ENCODE results near the gene LRRC26. TPM values are rescaled to one million over a fixed set of nuclear protein-coding genes. Genes with fewer than 3 reads are reported as not detected.

Gene LRRC26
- polyA plus RNA-seq, 6 donors from 2014 or later, result not detected

DNA sequence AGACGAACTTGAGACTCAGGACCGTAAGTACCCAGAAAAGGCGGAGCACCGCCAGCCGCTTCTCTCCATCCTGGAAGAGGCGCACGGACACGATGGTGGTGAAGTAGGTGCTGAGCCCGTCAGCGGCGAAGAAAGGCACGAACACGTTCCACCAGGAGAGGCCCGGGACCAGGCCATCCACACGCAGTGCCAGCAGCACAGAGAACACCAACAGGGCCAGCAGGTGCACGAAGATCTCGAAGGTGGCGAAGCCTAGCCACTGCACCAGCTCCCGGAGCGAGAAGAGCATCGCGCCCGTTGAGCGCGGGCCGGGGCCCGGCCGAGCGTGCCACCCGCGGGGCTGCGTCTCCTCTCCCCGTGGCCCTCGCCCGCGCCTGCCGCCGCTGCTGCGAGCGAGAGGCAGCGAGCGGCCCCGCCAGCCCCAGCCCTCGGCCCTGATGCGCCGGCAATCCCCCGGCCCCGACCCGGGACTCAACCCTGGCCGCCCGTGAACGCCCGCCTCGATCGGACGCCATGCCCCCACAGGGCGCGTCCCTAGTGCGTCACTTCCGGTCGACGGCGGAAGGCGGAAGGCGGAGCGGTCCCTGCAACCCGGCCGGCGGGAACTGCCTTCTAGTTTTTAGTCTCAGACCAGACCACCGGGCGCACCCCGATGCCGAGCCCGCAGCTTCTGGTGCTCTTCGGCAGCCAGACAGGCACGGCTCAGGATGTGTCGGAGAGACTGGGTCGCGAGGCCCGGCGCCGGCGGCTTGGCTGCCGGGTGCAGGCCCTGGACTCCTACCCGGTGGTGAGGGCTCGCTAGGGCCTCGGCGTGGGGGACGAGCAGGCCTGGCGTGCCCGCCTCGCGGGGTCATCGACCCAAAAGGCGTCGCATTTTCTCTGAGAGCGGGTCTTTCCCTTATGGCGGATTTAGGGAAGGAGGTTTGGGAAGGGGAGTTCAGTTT lies 35.5 kb upstream of the LRRC26 start, which contains the start of the genes NDOR1 and TMEM203:
Gene NDOR1 (plus strand): TSS at position 575 of the 944 bp plus-strand sequence. CDS start 78 bp downstream, at position 653.
Gene TMEM203 (minus strand): TSS at position 523 of the 944 bp plus-strand sequence. CDS start 234 bp downstream, at position 289.
- H3K4me1 Mint-ChIP-seq, result peaks cover 32 to 71% (median 55%) of the 10 kb centered on the region in 3 donors

DNA sequence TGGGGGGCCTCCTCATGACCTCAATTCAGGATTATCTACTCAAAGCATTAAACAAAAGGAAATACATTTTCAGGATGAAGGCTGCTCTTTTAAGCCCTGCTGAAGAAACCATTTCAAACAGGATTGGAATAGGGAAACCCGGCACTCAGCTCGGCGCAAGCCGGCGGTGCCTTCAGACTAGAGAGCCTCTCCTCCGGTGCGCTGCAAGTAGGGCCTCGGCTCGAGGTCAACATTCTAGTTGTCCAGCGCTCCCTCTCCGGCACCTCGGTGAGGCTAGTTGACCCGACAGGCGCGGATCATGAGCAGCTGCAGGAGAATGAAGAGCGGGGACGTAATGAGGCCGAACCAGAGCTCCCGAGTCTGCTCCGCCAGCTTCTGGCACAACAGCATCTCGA lies 34.9 kb upstream of the LRRC26 start:
- DNase-seq (no peak), ATAC-seq (ENCODE audit: low read depth in 2 of 2) (no peak)
- peak overlapping the region; percentile 92 to 97 (median 93) for H3K4me3 Mint-ChIP-seq
- no peaks in the 10 kb centered on the region for H3K27me3 Mint-ChIP-seq
- H3K4me1 Mint-ChIP-seq, result peaks cover 32 to 71% (median 56%) of the 10 kb centered on the region in 3 donors
- no peaks in the 10 kb centered on the region for H3K9me3 Mint-ChIP-seq
- H3K27ac Mint-ChIP-seq, result peak overlapping the region; percentile 92 to 98 (median 96)
- no peaks in the 10 kb centered on the region for H3K36me3 Mint-ChIP-seq

More for the DNA sequence above, 35.5 kb upstream of the LRRC26 start, which contains the start of the genes NDOR1 and TMEM203:
- H3K27ac Mint-ChIP-seq, result peak within 1 kb of the TSS; percentile 92 to 98 (median 96)
- no peaks in the 10 kb centered on the region for H3K9me3 Mint-ChIP-seq
- no peaks in the 10 kb centered on the region for H3K27me3 Mint-ChIP-seq
- H3K4me3 Mint-ChIP-seq, result peak within 1 kb of the TSS; percentile 92 to 97 (median 93)
- no peaks in the 10 kb centered on the region for H3K36me3 Mint-ChIP-seq
- DNase-seq (peak; percentile 93), ATAC-seq (ENCODE audit: low read depth in 2 of 2) (peak; percentile 61 to 64)

DNA sequence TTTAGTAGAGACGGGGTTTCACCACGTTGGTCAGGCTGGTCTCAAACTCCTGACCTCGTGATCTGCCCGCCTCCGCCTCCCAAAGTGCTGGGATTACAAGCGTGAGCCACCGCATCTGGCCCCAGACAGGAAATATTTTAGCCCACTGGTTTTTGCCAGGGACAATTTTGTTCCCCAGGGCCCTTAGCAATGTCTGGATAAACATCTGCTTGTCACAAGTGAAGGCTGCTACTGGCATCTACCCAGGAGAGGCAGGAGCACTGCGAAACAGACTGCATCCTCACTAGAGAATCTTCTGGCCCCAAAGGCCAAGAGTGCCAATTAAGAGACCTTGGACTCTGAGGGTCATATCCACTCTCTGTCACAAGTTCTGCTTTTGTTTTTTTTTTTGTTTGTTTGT lies 33.1 kb upstream of the LRRC26 start:
- ATAC-seq (ENCODE audit: low read depth in 2 of 2), result no peak
- DNase-seq, result no peak
- Mint-ChIP-seq H3K4me3 (peak overlapping the region in 4 of 8 donors; percentile 51 to 92 (median 66)), H3K27me3 (no peaks in the 10 kb centered on the region), H3K9me3 (no peaks in the 10 kb centered on the region), H3K4me1 (peaks cover 34 to 64% (median 60%) of the 10 kb centered on the region in 3 donors), H3K36me3 (no peaks in the 10 kb centered on the region), H3K27ac (peak overlapping the region in 1 of 6 donors; percentile 28)

DNA sequence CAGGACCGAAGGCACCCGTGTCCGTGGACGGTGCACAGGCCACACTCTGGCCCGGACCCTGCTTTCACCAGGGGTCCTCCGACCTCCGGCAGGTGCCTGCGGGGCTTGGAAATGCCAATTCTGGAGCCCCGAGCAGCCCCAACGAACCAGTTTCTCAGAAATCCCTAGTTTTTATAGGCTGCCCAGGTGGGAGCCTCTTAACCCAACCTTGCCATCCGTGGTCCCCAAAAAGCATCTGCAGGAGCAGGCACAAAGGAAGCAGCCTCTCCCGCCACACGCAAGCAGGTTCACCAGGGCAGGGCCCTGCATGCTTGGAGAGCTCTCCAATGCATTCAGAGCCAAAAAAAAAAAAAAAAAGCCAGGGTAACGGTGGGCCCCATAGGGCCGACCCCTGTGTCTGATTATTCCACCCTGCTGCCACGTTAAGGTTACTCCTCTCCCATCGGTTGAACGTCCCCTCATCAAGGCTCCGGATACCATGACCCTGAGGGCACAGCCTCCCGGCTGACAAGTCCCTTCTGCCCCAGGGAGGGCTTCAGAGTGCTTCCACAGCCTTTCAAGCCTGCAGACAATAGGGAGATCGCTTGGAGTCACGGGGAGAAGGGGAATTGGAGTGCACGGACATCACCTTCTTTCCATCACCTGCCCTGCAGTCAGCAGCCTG lies 31.5 kb upstream of the LRRC26 start:
- Mint-ChIP-seq H3K27me3 (no peaks in the 10 kb centered on the region), H3K36me3 (no peaks in the 10 kb centered on the region), H3K4me1 (peaks cover 23 to 50% (median 48%) of the 10 kb centered on the region in 3 donors), H3K9me3 (no peaks in the 10 kb centered on the region), H3K4me3 (peak overlapping the region; percentile 81 to 92 (median 87)), H3K27ac (peak overlapping the region; percentile 72 to 95 (median 86))
- DNase-seq (no peak), ATAC-seq (ENCODE audit: low read depth in 2 of 2) (no peak)

DNA sequence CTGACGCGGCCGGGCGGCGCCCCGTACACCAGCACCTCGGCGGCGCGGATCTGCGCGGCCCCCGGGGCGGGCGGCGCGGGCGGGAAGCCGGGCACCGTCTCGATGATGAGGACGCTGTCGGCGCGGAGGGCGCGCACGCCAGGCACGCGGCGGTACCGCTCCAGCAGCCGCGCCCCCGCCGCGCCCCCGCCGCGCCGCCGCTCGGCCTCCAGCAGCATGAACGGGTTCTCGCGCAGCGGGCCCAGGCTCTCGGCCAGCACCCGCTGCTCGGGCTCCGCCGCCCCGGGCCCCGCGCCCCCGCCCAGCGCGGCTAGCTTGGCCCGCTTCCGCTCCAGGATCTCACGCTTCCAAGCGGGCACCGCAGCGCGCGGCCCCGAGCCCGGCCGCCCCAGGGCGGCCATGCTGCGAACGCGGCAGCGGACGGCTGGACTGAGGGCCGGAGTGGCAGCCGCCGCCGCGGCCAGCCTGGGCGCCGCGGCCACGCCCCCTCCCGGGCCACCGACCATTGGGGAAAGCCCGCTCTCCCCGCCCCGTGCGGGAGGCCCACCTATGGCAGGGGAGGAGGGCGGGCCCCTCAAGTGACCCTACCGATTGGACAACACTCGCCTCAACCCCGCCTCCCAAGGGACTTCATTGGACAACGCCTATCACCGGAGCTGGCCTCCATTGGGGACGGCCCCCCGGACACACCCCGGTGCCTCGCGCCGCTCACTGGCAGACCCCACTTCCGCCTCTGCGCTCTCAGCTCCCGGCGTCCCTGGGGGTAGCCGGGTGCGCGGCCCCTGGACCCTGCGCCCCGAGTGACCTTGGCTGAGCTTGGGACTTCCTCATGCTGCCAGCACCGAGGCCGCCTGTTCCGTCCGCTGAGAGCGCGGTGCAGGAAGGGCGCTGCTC lies 30.7 kb upstream of the LRRC26 start, which contains the start of gene TPRN:
Gene TPRN (minus strand): TSS at position 431 of the 894 bp plus-strand sequence. CDS start 30 bp downstream, at position 401.
- H3K4me3 Mint-ChIP-seq, result peak within 1 kb of the TSS; percentile 84 to 92 (median 87)

DNA sequence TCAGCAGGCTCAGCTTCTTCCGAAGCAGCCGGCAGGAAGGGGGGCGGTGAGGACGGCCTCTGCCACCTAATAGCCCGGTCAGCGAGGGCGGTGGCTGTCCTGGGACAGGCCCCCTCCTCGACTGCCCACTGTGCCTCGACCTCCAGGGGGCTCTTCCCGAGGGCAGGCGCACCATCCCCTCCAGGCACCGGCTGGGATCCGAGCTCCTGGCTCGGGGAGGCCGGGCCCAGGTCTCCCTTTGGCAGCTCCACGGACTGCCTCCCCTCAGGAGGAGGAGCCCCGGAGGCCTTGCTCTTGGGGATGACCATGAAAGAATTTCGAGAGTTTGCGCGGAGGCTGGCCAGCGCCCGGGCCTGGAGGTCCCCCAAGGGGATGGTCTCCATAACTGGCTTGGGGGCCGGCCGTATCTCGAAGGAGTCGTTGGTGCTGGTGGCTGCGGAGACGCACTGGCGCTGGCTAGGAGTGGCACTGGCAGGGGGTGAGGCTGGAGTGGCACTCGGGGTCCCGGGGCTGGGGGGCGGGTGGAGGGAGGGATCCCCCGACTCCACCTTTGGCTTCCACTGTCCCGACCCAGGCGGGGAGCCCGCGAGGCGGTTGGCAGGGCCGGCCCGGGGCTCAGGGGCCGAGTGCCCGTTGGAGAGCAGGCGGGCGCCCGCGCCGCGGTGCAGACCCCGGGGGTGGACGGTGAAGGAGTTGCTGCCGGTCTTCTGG lies 29.7 kb upstream of the LRRC26 start:
- Mint-ChIP-seq H3K4me1 (peaks cover 17 to 39% (median 34%) of the 10 kb centered on the region in 3 donors), H3K27ac (peak overlapping the region in 3 of 6 donors; percentile 84 to 89 (median 86)), H3K27me3 (no peaks in the 10 kb centered on the region), H3K4me3 (peak overlapping the region; percentile 66 to 91 (median 82)), H3K36me3 (no peaks in the 10 kb centered on the region), H3K9me3 (no peaks in the 10 kb centered on the region)
- ATAC-seq (ENCODE audit: low read depth in 2 of 2), result no peak
- no peak for DNase-seq

More for the DNA sequence above, 30.7 kb upstream of the LRRC26 start, which contains the start of gene TPRN:
- H3K36me3 Mint-ChIP-seq, result no peaks in the 10 kb centered on the region
- peak; percentile 99 for DNase-seq
- ATAC-seq (ENCODE audit: low read depth in 2 of 2), result peak; percentile 87 to 89
- H3K27ac Mint-ChIP-seq, result peak within 1 kb of the TSS; percentile 72 to 95 (median 87)
- no peaks in the 10 kb centered on the region for H3K9me3 Mint-ChIP-seq
- no peaks in the 10 kb centered on the region for H3K27me3 Mint-ChIP-seq
- H3K4me1 Mint-ChIP-seq, result peaks cover 15 to 42% (median 40%) of the 10 kb centered on the region in 3 donors

DNA sequence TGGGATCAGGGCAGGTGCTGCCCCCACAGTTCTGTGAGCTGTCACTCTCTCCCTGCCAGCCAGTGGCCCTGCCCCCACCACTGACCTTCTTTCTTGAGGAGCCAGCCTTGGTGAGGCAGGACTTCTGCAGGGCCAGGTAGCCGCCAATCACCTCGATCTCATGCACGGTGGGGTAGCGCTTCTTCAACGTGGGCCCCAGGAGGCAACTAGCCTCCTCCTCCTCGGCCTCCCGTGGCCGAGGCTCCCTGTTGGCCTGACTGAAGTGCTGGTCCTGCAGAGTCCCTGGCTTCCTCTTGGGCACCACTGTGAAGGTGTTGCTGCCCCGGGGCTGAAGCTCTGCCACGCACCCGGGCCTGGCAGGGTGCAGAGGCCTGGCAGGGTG lies 29.0 kb upstream of the LRRC26 start:
- peak overlapping the region in 7 of 8 donors; percentile 2 to 84 (median 72) for H3K4me3 Mint-ChIP-seq
- ATAC-seq (ENCODE audit: low read depth in 2 of 2) (no peak), DNase-seq (no peak)
- H3K27me3 Mint-ChIP-seq, result no peaks in the 10 kb centered on the region
- no peaks in the 10 kb centered on the region for H3K9me3 Mint-ChIP-seq
- H3K36me3 Mint-ChIP-seq, result no peaks in the 10 kb centered on the region
- peak overlapping the region in 1 of 6 donors; percentile 13 for H3K27ac Mint-ChIP-seq
- peaks cover 11 to 32% (median 27%) of the 10 kb centered on the region in 3 donors for H3K4me1 Mint-ChIP-seq

DNA sequence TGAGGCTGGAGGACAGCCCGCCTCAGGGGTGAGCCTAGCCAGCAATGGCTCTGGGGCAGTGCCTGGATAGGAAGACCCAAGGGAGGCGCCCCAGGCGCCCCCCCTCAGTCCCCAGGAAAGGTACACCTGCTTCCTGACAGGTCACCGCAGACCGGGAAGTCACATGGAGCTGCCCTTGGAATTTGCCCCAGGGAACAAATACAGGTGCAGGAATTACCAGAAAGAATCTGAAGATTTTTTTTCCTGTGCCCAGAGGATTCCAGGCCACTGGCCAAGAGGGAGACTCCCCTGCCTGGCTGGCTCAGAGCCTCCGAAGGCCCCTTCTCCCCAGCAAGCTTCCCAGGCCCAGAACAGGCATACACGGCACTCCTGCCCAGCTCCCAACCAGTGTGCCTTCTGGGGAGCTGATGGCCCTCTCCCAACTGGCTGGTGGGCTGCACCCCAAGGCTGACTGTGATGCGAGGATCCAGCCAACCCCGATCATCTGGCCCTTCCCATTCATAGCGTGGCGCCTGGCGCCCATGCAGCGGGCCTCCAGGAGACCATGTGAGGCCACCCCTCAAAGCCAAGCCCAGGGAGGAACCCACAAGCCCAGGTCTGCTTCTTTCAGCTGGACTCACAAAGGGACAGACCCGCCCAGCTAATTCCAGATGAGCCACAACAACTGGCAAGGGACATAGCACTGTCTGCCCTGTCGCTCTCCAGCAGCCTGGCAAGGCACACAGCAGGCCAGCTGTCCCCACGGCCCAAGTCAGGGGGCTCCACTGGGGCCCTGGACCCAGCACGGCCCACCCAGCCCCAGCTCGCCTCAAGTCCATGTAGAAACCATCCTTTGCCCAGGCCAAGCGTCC lies 28.4 kb upstream of the LRRC26 start:
- Mint-ChIP-seq H3K36me3 (no peaks in the 10 kb centered on the region), H3K27ac (peak overlapping the region in 1 of 6 donors; percentile 13), H3K4me3 (peak overlapping the region in 6 of 8 donors; percentile 2 to 81 (median 42)), H3K27me3 (no peaks in the 10 kb centered on the region), H3K4me1 (peaks cover 11 to 30% (median 23%) of the 10 kb centered on the region in 3 donors), H3K9me3 (no peaks in the 10 kb centered on the region)
- ATAC-seq (ENCODE audit: low read depth in 2 of 2) (no peak), DNase-seq (no peak)

DNA sequence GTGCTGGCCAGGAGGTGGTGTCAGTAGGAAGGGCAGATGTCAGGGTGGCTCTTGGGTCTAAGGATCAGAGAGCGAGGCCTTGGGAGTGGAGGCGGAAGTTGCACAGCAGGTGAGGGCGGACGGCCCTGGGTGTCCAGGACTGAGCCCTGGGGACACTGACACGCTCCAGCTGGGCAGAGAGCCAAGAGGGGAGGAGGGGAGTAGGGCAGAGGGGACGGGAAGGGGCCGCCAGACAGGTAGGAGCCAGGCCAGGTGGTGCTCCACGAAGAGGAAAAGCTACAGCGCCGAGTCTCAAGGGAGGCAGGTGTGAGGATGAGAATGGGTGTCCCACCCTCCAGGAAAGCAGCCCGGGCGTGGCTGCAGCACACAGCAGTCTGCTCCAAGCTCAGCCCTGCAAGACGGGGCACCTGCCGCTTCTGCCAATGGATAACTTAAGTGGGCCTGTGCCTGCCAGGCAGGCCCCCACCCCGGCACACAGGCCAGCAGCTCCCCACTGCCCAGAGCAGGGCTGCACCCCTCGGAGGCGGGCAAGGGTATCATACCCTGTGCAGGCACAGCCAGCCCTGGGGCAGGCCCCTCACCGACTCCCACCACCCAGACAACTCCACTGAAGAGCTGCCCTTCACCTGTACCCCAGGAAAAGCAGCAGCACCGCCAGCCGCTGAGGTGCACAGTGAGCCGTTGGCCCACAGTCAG lies 25.8 kb upstream of the LRRC26 start:
- no peaks in the 10 kb centered on the region for H3K27me3 Mint-ChIP-seq
- H3K27ac Mint-ChIP-seq, result no peak overlapping the region
- H3K4me3 Mint-ChIP-seq, result peak overlapping the region in 1 of 8 donors; percentile 45
- no peaks in the 10 kb centered on the region for H3K9me3 Mint-ChIP-seq
- H3K4me1 Mint-ChIP-seq, result peaks cover 4 to 21% (median 11%) of the 10 kb centered on the region in 3 donors
- H3K36me3 Mint-ChIP-seq, result no peaks in the 10 kb centered on the region
- DNase-seq (no peak), ATAC-seq (ENCODE audit: low read depth in 2 of 2) (no peak)

DNA sequence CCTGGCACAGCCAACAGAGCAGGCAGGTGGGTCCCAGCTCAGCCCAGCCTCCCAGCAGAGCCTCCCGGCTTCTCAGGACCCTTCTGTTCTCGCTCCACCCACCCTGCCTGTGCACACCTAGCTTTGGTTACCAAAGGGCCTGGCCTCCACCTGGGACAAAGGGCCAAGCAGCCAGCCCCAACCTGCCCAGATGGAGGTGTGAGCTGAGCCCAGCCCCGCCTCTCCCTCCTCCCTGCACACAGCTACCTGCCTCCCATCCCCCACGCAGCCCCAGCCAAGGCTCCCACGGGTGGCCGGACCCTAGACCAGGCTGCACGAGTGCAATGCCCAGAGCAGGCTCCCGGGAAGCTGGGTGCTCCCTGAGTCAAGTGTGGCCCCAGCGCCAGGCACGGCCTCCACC lies 25.1 kb upstream of the LRRC26 start:
- Mint-ChIP-seq H3K27ac (no peak overlapping the region), H3K36me3 (no peaks in the 10 kb centered on the region), H3K27me3 (no peaks in the 10 kb centered on the region), H3K9me3 (no peaks in the 10 kb centered on the region), H3K4me1 (peaks cover 5 to 24% (median 11%) of the 10 kb centered on the region in 3 donors), H3K4me3 (no peak overlapping the region)
- ATAC-seq (ENCODE audit: low read depth in 2 of 2), result no peak
- DNase-seq, result no peak

DNA sequence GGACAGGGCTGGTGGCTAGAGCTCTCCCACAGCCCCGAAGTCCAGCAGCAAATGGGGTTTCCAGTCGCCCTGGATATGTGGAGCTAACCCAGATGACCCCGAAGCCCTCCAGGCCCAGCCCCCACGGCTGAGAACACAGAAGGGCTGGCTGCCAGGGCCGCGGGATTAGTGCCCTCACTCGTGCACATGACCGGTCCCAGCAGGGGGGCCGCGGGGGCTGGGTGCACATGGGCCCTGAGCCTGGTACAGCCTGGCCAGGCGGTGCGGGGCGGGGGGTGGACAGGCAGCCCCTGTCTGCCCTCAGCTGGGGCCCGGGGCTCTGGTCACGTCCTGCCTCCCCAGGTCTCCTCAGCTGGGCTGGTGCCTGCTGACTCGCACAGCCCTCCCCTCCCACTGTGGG lies 24.5 kb upstream of the LRRC26 start:
- Mint-ChIP-seq H3K36me3 (no peaks in the 10 kb centered on the region), H3K27me3 (no peaks in the 10 kb centered on the region), H3K27ac (no peak overlapping the region), H3K4me1 (peaks cover 9 to 24% (median 10%) of the 10 kb centered on the region in 3 donors), H3K4me3 (no peak overlapping the region), H3K9me3 (no peaks in the 10 kb centered on the region)
- ATAC-seq (ENCODE audit: low read depth in 2 of 2) (no peak), DNase-seq (no peak)
